Suprapubic skin (tissue), 4 donors: ENCODE measurements around the gene PIGS. TPM values are rescaled to one million over a fixed set of nuclear protein-coding genes. Genes with fewer than 3 reads are reported as not detected.
A peak's percentile ranks its signal among the peaks of the same experiment; 100 is the strongest.
"Not testable (repeated sequence)": the region's sequence is repeated elsewhere in the genome, so short reads cannot be mapped to it uniquely, and the experiment has no call there.

Experiments used
- DNase-seq, 2 donors: peaks; one replicate each; pipeline ENCODE4 v3.0.0-alpha.2; 2019; ENCODE audit warnings: low spot score in 2 of 2
- H3K27ac ChIP-seq: fragments of 200-600 bp; sonication (generic); one replicate; pipeline ENCODE4 v1.5.1; 2019
- H3K27me3 ChIP-seq: fragments of 200-600 bp; sonication (generic); one replicate; pipeline ENCODE4 v1.5.1; 2019
- H3K36me3 ChIP-seq: fragments of 200-600 bp; sonication (generic); one replicate; pipeline ENCODE4 v1.5.1; 2019
- H3K4me1 ChIP-seq: fragments of 200-600 bp; sonication (generic); one replicate; pipeline ENCODE4 v1.5.1; 2019
- H3K4me3 ChIP-seq: fragments of 200-600 bp; sonication (generic); one replicate; pipeline ENCODE4 v1.5.1; 2019; ENCODE audit warnings: mild to moderate bottlenecking
- H3K9me3 ChIP-seq: fragments of 200-600 bp; sonication (generic); one replicate; pipeline ENCODE4 v1.5.1; 2019
- CTCF ChIP-seq, 2 donors: fragments of 200-600 bp in 1 of 2; fragments of 450-650 bp in 1 of 2; sonication (generic) in 1 of 2; IDR thresholded peaks; one replicate each; pipeline ENCODE4 v1.5.1; 2016 to 2019; ENCODE audit warnings: antibody characterized with exemption in 2 of 2, mild to moderate bottlenecking in 1 of 2, moderate library complexity in 1 of 2
- EP300 ChIP-seq: sonication (generic); formaldehyde crosslinking; IDR thresholded peaks from one replicate; pipeline ENCODE4 v1.6.1; 2017; ENCODE audit warnings: antibody characterized with exemption
- POLR2A ChIP-seq, 2 donors: fragments of 450-650 bp; IDR thresholded peaks; one replicate each; pipeline ENCODE4 v1.6.1; 2017; ENCODE audit warnings: antibody characterized with exemption in 2 of 2, mild to moderate bottlenecking in 2 of 2, moderate library complexity in 2 of 2
- POLR2AphosphoS5 ChIP-seq, 3 donors: sonication (generic); formaldehyde crosslinking; IDR thresholded peaks; one replicate each; pipeline ENCODE4 v1.6.1; 2017; ENCODE audit warnings: antibody characterized with exemption in 3 of 3
- WGBS: methylation state at CpG from one replicate; pipeline ENCODE4 v1.1.5; 2018; 5-methylcytosine and 5-hydroxymethylcytosine counted together
- total RNA-seq, 4 donors: library from RNA; depleted of rRNA; stranded (reverse); fragments of >200 nt; gene quantifications; one replicate each; pipeline ENCODE4 v1.1.0, GENCODE V29; 2016

PIGS gene
- total RNA-seq, 4 donors from 2014 or later, result 38.1 to 76.4 (median 59.2) TPM

GRCh38 chr17:28613931-28614381, 42.6 kb upstream of the PIGS start, which contains the start of gene RSKR:
TSS of gene RSKR (minus strand) at chr17:28614185. CDS start at chr17:28614161, 24 bp downstream.
- DNase-seq, result no peak
- peaks cover 65% of the 10 kb centered on the region for H3K36me3 ChIP-seq
- no peaks in the 10 kb centered on the region for H3K27me3 ChIP-seq
- 73% methylated on average over 5 of the region's 5 CpGs for WGBS
- no peak for TF ChIP-seq POLR2A (IDR thresholded peaks at IDR 0.05)
- TF ChIP-seq EP300, result no peak
- TF ChIP-seq CTCF (IDR thresholded peaks at IDR 0.05), result no peak
- no peak for TF ChIP-seq POLR2AphosphoS5 (IDR thresholded peaks at IDR 0.05)
- no peaks in the 10 kb centered on the region for H3K9me3 ChIP-seq
- peaks cover 6% of the 10 kb centered on the region for H3K4me1 ChIP-seq
- no peak within 1 kb of the TSS for H3K4me3 ChIP-seq
- H3K27ac ChIP-seq, result no peak within 1 kb of the TSS

- WGBS, result 82% methylated on average over 6 of the region's 6 CpGs
These were observed 41.9 kb upstream of the PIGS start for GRCh38 chr17:28612936-28613872.

GRCh38 chr17:28612531-28612930, 41.2 kb upstream of the PIGS start:
- peaks cover 51% of the 10 kb centered on the region for H3K36me3 ChIP-seq
- WGBS, result 58% methylated on average over 2 of the region's 2 CpGs
- no peak overlapping the region for H3K27ac ChIP-seq

More at GRCh38 chr17:28612936-28613872, 41.9 kb upstream of the PIGS start:
- H3K9me3 ChIP-seq, result no peaks in the 10 kb centered on the region
- peaks cover 6% of the 10 kb centered on the region for H3K4me1 ChIP-seq
- peaks cover 57% of the 10 kb centered on the region for H3K36me3 ChIP-seq
- no peak overlapping the region for H3K4me3 ChIP-seq
- no peaks in the 10 kb centered on the region for H3K27me3 ChIP-seq
- no peak for DNase-seq
- TF ChIP-seq EP300, result no peak
- TF ChIP-seq CTCF (IDR thresholded peaks at IDR 0.05), result peak in 1 of 2 donors; percentile 43
- H3K27ac ChIP-seq, result no peak overlapping the region

GRCh38 chr17:28610376-28610775, 39.1 kb upstream of the PIGS start:
- no peak overlapping the region for H3K27ac ChIP-seq
- H3K27me3 ChIP-seq, result no peaks in the 10 kb centered on the region
- TF ChIP-seq CTCF (IDR thresholded peaks at IDR 0.05), result no peak
- no peak for TF ChIP-seq EP300
- TF ChIP-seq POLR2AphosphoS5 (IDR thresholded peaks at IDR 0.05), result no peak
- no peak for TF ChIP-seq POLR2A (IDR thresholded peaks at IDR 0.05)
- H3K36me3 ChIP-seq, result peaks cover 29% of the 10 kb centered on the region
- H3K9me3 ChIP-seq, result no peaks in the 10 kb centered on the region
- no peak for DNase-seq
- 89% methylated on average over 8 of the region's 8 CpGs for WGBS
- H3K4me1 ChIP-seq, result peaks cover 6% of the 10 kb centered on the region
- no peak overlapping the region for H3K4me3 ChIP-seq

More at GRCh38 chr17:28612531-28612930, 41.2 kb upstream of the PIGS start:
- Histone ChIP-seq H3K4me3 (no peak overlapping the region), H3K4me1 (peaks cover 6% of the 10 kb centered on the region), H3K9me3 (no peaks in the 10 kb centered on the region), H3K27me3 (no peaks in the 10 kb centered on the region)
- no peak for DNase-seq
- TF ChIP-seq CTCF (IDR thresholded peaks at IDR 0.05), result no peak
- no peak for TF ChIP-seq EP300
- no peak for TF ChIP-seq POLR2AphosphoS5 (IDR thresholded peaks at IDR 0.05)
- TF ChIP-seq POLR2A (IDR thresholded peaks at IDR 0.05), result no peak

- H3K4me1 ChIP-seq, result peaks cover 12% of the 10 kb centered on the region
- not testable (repeated sequence) for DNase-seq, H3K36me3 ChIP-seq, H3K9me3 ChIP-seq, H3K27me3 ChIP-seq, H3K4me3 ChIP-seq, H3K27ac ChIP-seq
- 90% methylated on average over 10 of the region's 31 CpGs for WGBS
These were observed 32.7 kb upstream of the PIGS start for GRCh38 chr17:28604031-28604430.
